Neutrophil (primary cell): ENCODE data around the gene LIME1.

Experiments used
- H3K27ac ChIP-seq: fragments of 200-600 bp; sonication (generic); 2 replicates; pipeline ENCODE4 v1.5.1; 2016; ENCODE audit warnings: mild to moderate bottlenecking, moderate library complexity
- H3K27me3 ChIP-seq: fragments of 200-600 bp; sonication (generic); 2 replicates; pipeline ENCODE4 v1.6.0; 2016; ENCODE audit warnings: mild to moderate bottlenecking
- H3K36me3 ChIP-seq: fragments of 200-600 bp; sonication (generic); 2 replicates; pipeline ENCODE4 v1.5.1; 2017
- H3K4me1 ChIP-seq, 2 experiments: fragments of 200-600 bp in 1 of 2; sonication (generic) in 1 of 2; 1 replicate in 1 of 2; 2 replicates in 1 of 2; pipeline versions ENCODE4 v1.5.1 to v1.6.1; 2013 to 2016; ENCODE audit warnings: low read depth in 1 of 2, low read length in 1 of 2, mild to moderate bottlenecking in 1 of 2, moderate library complexity in 1 of 2; ENCODE audit not compliant: control insufficient read depth in 1 of 2, insufficient read depth in 1 of 2
- H3K4me3 ChIP-seq, 2 experiments: fragments of 200-600 bp in 1 of 2; sonication (generic) in 1 of 2; 1 replicate in 1 of 2; 2 replicates in 1 of 2; pipeline ENCODE4 v1.5.1; 2013 to 2016; ENCODE audit warnings: low read depth in 1 of 2, low read length in 1 of 2, mild to moderate bottlenecking in 1 of 2, moderate library complexity in 1 of 2
- H3K9me3 ChIP-seq: fragments of 200-600 bp; sonication (generic); 2 replicates; pipeline ENCODE4 v1.5.1; 2016
- TF ChIP-seq, protein P1 (sequence below): fragments of 200-600 bp; sonication (generic); IDR thresholded peaks from 2 replicates; pipeline ENCODE4 v1.5.1; 2016; ENCODE audit warnings: antibody characterized with exemption

LIME1 gene

DNA sequence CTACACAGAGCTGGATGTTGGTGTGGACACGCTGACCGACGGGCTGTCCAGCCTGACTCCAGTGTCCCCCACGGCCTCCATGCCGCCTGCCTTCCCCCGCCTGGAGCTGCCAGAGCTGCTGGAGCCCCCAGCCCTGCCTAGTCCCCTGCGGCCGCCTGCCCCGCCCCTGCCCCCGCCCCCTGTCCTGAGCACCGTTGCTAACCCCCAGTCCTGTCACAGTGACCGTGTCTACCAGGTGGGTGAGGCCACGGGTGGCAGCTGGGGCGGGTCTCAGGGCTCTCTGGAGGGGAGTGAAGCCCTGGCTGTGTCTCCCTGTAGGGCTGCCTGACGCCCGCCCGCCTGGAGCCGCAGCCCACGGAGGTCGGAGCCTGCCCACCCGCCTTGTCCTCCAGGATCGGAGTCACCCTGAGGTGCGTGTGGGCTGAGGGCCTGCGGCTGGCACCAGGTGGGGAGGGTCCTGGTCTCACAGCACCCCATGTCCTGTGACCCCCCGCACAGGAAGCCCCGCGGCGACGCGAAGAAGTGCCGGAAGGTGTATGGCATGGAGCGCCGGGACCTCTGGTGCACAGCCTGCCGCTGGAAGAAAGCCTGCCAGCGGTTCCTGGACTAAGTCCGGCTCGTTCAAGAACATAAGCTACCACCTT, 6.0 kb downstream of the LIME1 start:
- Histone ChIP-seq H3K4me1 (peaks cover 21 to 30% of the 10 kb centered on the region in 2 experiments), H3K4me3 (no peak overlapping the region), H3K27me3 (peaks cover 18% of the 10 kb centered on the region), H3K9me3 (no peaks in the 10 kb centered on the region), H3K27ac (no peak overlapping the region), H3K36me3 (peaks cover 20% of the 10 kb centered on the region)
- TF ChIP-seq, protein P1, sequence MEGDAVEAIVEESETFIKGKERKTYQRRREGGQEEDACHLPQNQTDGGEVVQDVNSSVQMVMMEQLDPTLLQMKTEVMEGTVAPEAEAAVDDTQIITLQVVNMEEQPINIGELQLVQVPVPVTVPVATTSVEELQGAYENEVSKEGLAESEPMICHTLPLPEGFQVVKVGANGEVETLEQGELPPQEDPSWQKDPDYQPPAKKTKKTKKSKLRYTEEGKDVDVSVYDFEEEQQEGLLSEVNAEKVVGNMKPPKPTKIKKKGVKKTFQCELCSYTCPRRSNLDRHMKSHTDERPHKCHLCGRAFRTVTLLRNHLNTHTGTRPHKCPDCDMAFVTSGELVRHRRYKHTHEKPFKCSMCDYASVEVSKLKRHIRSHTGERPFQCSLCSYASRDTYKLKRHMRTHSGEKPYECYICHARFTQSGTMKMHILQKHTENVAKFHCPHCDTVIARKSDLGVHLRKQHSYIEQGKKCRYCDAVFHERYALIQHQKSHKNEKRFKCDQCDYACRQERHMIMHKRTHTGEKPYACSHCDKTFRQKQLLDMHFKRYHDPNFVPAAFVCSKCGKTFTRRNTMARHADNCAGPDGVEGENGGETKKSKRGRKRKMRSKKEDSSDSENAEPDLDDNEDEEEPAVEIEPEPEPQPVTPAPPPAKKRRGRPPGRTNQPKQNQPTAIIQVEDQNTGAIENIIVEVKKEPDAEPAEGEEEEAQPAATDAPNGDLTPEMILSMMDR: no peak

GRCh38 chr20:63743210-63743970, 6.9 kb downstream of the LIME1 start:
- H3K9me3 ChIP-seq: no peaks in the 10 kb centered on the region
- no peak overlapping the region for H3K27ac ChIP-seq
- H3K4me1 ChIP-seq: peaks cover 17 to 21% of the 10 kb centered on the region in 2 experiments
- TF ChIP-seq, protein P1: no peak
- peaks cover 9% of the 10 kb centered on the region for H3K27me3 ChIP-seq
- H3K36me3 ChIP-seq: peaks cover 20% of the 10 kb centered on the region
- no peak overlapping the region for H3K4me3 ChIP-seq

- Histone ChIP-seq H3K36me3 (peaks cover 20% of the 10 kb centered on the region), H3K27ac (no peak overlapping the region), H3K4me1 (peaks cover 10 to 14% of the 10 kb centered on the region in 2 experiments), H3K27me3 (peaks cover 2% of the 10 kb centered on the region), H3K9me3 (no peaks in the 10 kb centered on the region), H3K4me3 (no peak overlapping the region)
- TF ChIP-seq, protein P1: no peak
Observed at GRCh38 chr20:63744158-63744557, 7.7 kb downstream of the LIME1 start.

GRCh38 chr20:63744574-63745423, 8.3 kb downstream of the LIME1 start:
- H3K27me3 ChIP-seq: peaks cover 2% of the 10 kb centered on the region
- no peak overlapping the region for H3K4me3 ChIP-seq
- TF ChIP-seq, protein P1: no peak
- no peak overlapping the region for H3K27ac ChIP-seq
- H3K4me1 ChIP-seq: peaks cover 8 to 12% of the 10 kb centered on the region in 2 experiments
- H3K36me3 ChIP-seq: peaks cover 20% of the 10 kb centered on the region
- no peaks in the 10 kb centered on the region for H3K9me3 ChIP-seq

DNA sequence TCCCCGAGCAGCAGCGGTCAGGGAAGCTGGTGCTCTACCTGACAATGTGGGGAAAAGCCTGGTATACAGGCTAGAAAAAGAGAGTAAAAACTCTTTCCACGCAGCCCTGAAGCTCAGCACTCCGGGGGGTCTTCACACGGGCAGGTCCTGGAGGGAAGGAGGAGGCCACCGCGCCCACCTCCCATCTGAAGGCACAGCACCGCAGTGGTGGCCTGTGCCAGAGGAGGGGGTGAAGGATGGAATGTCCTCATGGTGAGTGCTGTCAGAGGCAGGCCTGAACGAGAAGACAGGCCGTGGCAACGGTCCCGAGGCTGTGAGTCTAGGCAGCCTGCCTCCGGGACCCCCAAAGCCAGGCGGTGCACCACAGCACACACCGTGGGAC, 9.0 kb downstream of the LIME1 start:
- Histone ChIP-seq H3K4me3 (no peak overlapping the region), H3K9me3 (no peaks in the 10 kb centered on the region), H3K27ac (no peak overlapping the region), H3K4me1 (peaks cover 6 to 9% of the 10 kb centered on the region in 2 experiments), H3K27me3 (peaks cover 8% of the 10 kb centered on the region), H3K36me3 (peaks cover 20% of the 10 kb centered on the region)
- TF ChIP-seq, protein P1: no peak
